PC-3 (cell line): ENCODE results near the gene CFAP141.

Source experiments
- EZH2phosphoT487 ChIP-seq: fragments of 300-600 bp; sonication (generic); IDR thresholded peaks from 2 replicates; pipeline ENCODE4 v1.6.1; 2018; ENCODE audit warnings: mild to moderate bottlenecking, antibody characterized with exemption, low read length, borderline replicate concordance
- TF ChIP-seq, protein P1 (sequence below): fragments of 300-600 bp; sonication (generic); conservative IDR thresholded peaks from 2 replicates; pipeline ENCODE4 v1.5.1; 2017; ENCODE audit warnings: antibody characterized with exemption, low read depth, mild to moderate bottlenecking, low read length

DNA sequence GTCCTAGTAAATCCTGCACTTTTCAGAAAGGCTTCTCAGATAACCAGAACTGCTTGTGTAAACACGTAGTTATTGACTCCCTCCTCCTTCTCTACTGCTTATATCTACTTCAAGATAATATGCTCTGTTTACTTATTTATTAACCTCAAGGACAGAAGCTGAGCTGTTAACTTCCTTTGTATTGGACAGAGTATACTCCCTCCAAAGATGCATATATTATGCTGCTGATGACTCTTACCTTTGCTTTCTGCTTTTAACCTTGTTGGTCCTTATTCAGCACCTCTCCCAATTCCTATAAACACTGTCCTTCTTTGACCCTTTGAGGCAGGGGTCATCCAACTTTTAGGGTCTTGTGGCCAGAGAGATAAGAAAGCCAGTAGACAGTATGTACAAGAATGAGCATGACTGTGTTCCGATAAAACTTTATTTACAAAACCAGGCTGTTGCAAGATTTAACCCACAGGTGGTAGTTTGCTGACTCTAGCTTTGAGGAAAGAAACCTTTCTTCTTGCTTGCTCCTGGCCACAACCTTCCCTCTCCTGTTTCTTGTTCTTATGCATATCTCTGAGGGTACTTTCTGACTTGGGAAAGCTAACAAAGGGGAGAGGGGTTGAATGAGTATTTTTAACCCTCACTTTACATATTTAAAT lies 19.2 kb downstream of the CFAP141 start:
- TF ChIP-seq, protein P1, sequence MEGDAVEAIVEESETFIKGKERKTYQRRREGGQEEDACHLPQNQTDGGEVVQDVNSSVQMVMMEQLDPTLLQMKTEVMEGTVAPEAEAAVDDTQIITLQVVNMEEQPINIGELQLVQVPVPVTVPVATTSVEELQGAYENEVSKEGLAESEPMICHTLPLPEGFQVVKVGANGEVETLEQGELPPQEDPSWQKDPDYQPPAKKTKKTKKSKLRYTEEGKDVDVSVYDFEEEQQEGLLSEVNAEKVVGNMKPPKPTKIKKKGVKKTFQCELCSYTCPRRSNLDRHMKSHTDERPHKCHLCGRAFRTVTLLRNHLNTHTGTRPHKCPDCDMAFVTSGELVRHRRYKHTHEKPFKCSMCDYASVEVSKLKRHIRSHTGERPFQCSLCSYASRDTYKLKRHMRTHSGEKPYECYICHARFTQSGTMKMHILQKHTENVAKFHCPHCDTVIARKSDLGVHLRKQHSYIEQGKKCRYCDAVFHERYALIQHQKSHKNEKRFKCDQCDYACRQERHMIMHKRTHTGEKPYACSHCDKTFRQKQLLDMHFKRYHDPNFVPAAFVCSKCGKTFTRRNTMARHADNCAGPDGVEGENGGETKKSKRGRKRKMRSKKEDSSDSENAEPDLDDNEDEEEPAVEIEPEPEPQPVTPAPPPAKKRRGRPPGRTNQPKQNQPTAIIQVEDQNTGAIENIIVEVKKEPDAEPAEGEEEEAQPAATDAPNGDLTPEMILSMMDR: no peak
- TF ChIP-seq EZH2phosphoT487: no peak
